GM12878 (cell line): Measurements from ENCODE around the gene BRSK2. TPM values are rescaled to one million over a fixed set of nuclear protein-coding genes. Genes with fewer than 3 reads are reported as not detected.

Experiments used
- ATAC-seq: fragments of 200-7000 bp; cut with Tn5 transposase; 3 replicates; pipeline ENCODE4 v1.9.1; 2020; ENCODE audit warnings: mild to moderate bottlenecking, moderate library complexity
- BruUV-seq: library from RNA; stranded (reverse); fragments of 400-500 nt; replicated peaks from 2 replicates; lab custom pipeline; 2021; lab: Mats Ljungman, UMichigan
- CTCF ChIA-PET: fragments of 300-600 bp; sonication (Branson Sonifier 250); formaldehyde crosslinking; extraction: SDS; loops from one replicate; lab custom pipeline; 2021; ENCODE audit warnings: inconsistent platforms; lab: Yijun Ruan, JAX
- POLR2A ChIA-PET: fragments of 350-600 bp; formaldehyde crosslinking; extraction: SDS; loops from one replicate; lab custom pipeline; 2021; ENCODE audit warnings: inconsistent platforms; lab: Charles Lee
- RAD21 ChIA-PET: fragments of 300-600 bp; sonication (Branson Sonifier 250); formaldehyde crosslinking; loops from one replicate; lab custom pipeline; 2023; ENCODE audit warnings: antibody characterized with exemption; ENCODE audit not compliant: unreplicated experiment; lab: Charles Lee
- SMC1A ChIA-PET: fragments of 300-600 bp; sonication (Branson Sonifier 250); formaldehyde crosslinking; loops from one replicate; lab custom pipeline; 2023; ENCODE audit not compliant: unreplicated experiment, uncharacterized antibody; lab: Charles Lee
- DNase-seq: peaks from one replicate; pipeline ENCODE4 v3.0.0-alpha.2; 2011; ENCODE audit warnings: low read depth, low spot score
- FAIRE-seq: peaks from 3 replicates; lab custom pipeline; 2011; peaks lifted over from hg19 to GRCh38; lab: Jason Lieb, UNC
- H2AFZ ChIP-seq: 2 replicates; pipeline ENCODE4 v1.6.0; 2011; ENCODE audit warnings: low read depth, low read length, control low read depth; ENCODE audit not compliant: control insufficient read depth
- H3K27ac ChIP-seq: 2 replicates; pipeline ENCODE4 v1.5.1; 2011; ENCODE audit warnings: control low read depth; ENCODE audit not compliant: control insufficient read depth, insufficient read depth
- H3K27me3 ChIP-seq, 2 experiments: replicated peaks in 1 of 2; 2 replicates each; pipeline versions ENCODE4 v1.6.0 to v1.6.1; 2011; ENCODE audit warnings: low read length in 1 of 2; ENCODE audit not compliant: control insufficient read depth in 2 of 2, insufficient read depth in 2 of 2
- H3K36me3 ChIP-seq, 2 experiments: 2 replicates each; pipeline ENCODE4 v1.5.1; 2011; ENCODE audit warnings: low read length in 1 of 2; ENCODE audit not compliant: control insufficient read depth in 2 of 2, insufficient read depth in 2 of 2
- H3K4me1 ChIP-seq: 2 replicates; pipeline ENCODE4 v1.6.1; 2011; ENCODE audit warnings: mild to moderate bottlenecking, low read length, moderate library complexity, mixed read lengths; ENCODE audit not compliant: control insufficient read depth, insufficient read depth
- H3K4me2 ChIP-seq: 2 replicates; pipeline ENCODE4 v1.6.0; 2011; ENCODE audit warnings: control low read depth; ENCODE audit not compliant: control insufficient read depth, insufficient read depth
- H3K4me3 ChIP-seq: fragments of 200-600 bp; sonication (generic); 2 replicates; pipeline ENCODE4 v1.5.1; 2016
- H3K79me2 ChIP-seq: 2 replicates; pipeline ENCODE4 v1.6.0; 2011; ENCODE audit warnings: low read length; ENCODE audit not compliant: control insufficient read depth, insufficient read depth
- H3K9ac ChIP-seq: 2 replicates; pipeline ENCODE4 v1.8.0; 2011; ENCODE audit warnings: low read length, control low read depth, mixed read lengths; ENCODE audit not compliant: control insufficient read depth, insufficient read depth
- H3K9me3 ChIP-seq: replicated peaks from 3 replicates; pipeline ENCODE4 v1.5.1; 2011; ENCODE audit warnings: mild to moderate bottlenecking, low read length; ENCODE audit not compliant: control insufficient read depth, insufficient read depth
- H4K20me1 ChIP-seq: 2 replicates; pipeline ENCODE4 v1.6.0; 2011; ENCODE audit not compliant: control insufficient read depth, insufficient read depth
- E2F8 ChIP-seq: fragments of 450-650 bp; IDR thresholded peaks from 2 replicates; pipeline ENCODE4 v1.6.1; 2018; ENCODE audit warnings: mild to moderate bottlenecking, low read depth, moderate library complexity; ENCODE audit not compliant: partially characterized antibody
- EED ChIP-seq: sonication (generic); IDR thresholded peaks from 2 replicates; pipeline ENCODE4 v1.6.1; 2016; ENCODE audit warnings: antibody characterized with exemption, low read depth
- EP300 ChIP-seq, 2 experiments: fragments of 150-350 bp in 1 of 2; IDR thresholded peaks; 2 replicates each; pipeline ENCODE4 v1.6.1; 2011 to 2012; ENCODE audit warnings: low read depth in 2 of 2, low read length in 2 of 2, borderline replicate concordance in 1 of 2, improper control_type of control experiment in 1 of 2, inconsistent platforms in 1 of 2; ENCODE audit not compliant: control insufficient read depth in 1 of 2
- ESRRA ChIP-seq: IDR thresholded peaks from 2 replicates; pipeline ENCODE4 v1.6.1; 2012; ENCODE audit warnings: mild to moderate bottlenecking, low read length, improper control_type of control experiment
- EZH2 ChIP-seq: IDR thresholded peaks from 2 replicates; pipeline ENCODE4 v1.6.1; 2012; ENCODE audit warnings: low read depth, mild to moderate bottlenecking, control low read depth, inconsistent platforms, low read length, borderline replicate concordance; ENCODE audit not compliant: control insufficient read depth
- FOXM1 ChIP-seq: IDR thresholded peaks from 2 replicates; pipeline ENCODE4 v1.6.1; 2012; ENCODE audit warnings: low read depth, mild to moderate bottlenecking, inconsistent platforms, low read length, moderate library complexity
- LARP7 ChIP-seq: fragments of 450-650 bp; IDR thresholded peaks from 2 replicates; pipeline ENCODE4 v1.6.1; 2017; ENCODE audit warnings: mild to moderate bottlenecking
- NKRF ChIP-seq: fragments of 450-650 bp; conservative IDR thresholded peaks from 2 replicates; pipeline ENCODE4 v1.6.1; 2017; ENCODE audit warnings: mild to moderate bottlenecking, moderate library complexity
- NR2C2 ChIP-seq: IDR thresholded peaks from 2 replicates; pipeline ENCODE4 v1.6.1; 2011; ENCODE audit warnings: borderline replicate concordance, low read depth; ENCODE audit not compliant: control insufficient read depth, insufficient read length
- PML ChIP-seq: IDR thresholded peaks from 2 replicates; pipeline ENCODE4 v1.6.1; 2012; ENCODE audit warnings: low read length, inconsistent platforms
- POLR2AphosphoS2 ChIP-seq: IDR thresholded peaks from 2 replicates; pipeline ENCODE4 v1.6.1; 2011; ENCODE audit warnings: low read depth, mild to moderate bottlenecking, low read length, improper control_type of control experiment, moderate library complexity
- RAD51 ChIP-seq: fragments of 450-650 bp; IDR thresholded peaks from 2 replicates; pipeline ENCODE4 v1.6.1; 2016; ENCODE audit warnings: moderate library complexity, mild to moderate bottlenecking, inconsistent platforms
- RFX5 ChIP-seq: IDR thresholded peaks from 2 replicates; pipeline ENCODE4 v1.6.1; 2011; ENCODE audit warnings: low read depth, low read length, improper control_type of control experiment
- RUNX3 ChIP-seq: IDR thresholded peaks from 2 replicates; pipeline ENCODE4 v1.6.1; 2012; ENCODE audit warnings: low read length, inconsistent platforms
- SMAD1 ChIP-seq: fragments of 450-650 bp; IDR thresholded peaks from 2 replicates; pipeline ENCODE4 v1.6.1; 2018; ENCODE audit warnings: mild to moderate bottlenecking, low read depth; ENCODE audit not compliant: partially characterized antibody
- SPI1 ChIP-seq: IDR thresholded peaks from 2 replicates; pipeline ENCODE4 v1.6.1; 2011; ENCODE audit warnings: low read depth, mild to moderate bottlenecking, low read length, moderate library complexity, borderline replicate concordance; ENCODE audit not compliant: insufficient read depth
- SUZ12 ChIP-seq: fragments of 200-600 bp; sonication (generic); IDR thresholded peaks from one replicate; pipeline ENCODE4 v1.6.1; 2018; ENCODE audit warnings: antibody characterized with exemption, mild to moderate bottlenecking; ENCODE audit not compliant: unreplicated experiment
- TBL1XR1 ChIP-seq: IDR thresholded peaks from 2 replicates; pipeline ENCODE4 v1.6.1; 2012; ENCODE audit warnings: low read depth, low read length, improper control_type of control experiment
- YBX1 ChIP-seq: fragments of 450-650 bp; IDR thresholded peaks from 2 replicates; pipeline ENCODE4 v1.6.1; 2016; ENCODE audit warnings: antibody characterized with exemption
- YY1 ChIP-seq: IDR thresholded peaks from 2 replicates; pipeline ENCODE4 v1.6.1; 2011; ENCODE audit warnings: low read depth, mild to moderate bottlenecking, low read length
- ZBED1 ChIP-seq: IDR thresholded peaks from 2 replicates; pipeline ENCODE4 v1.6.1; 2016; ENCODE audit warnings: borderline replicate concordance
- WGBS: methylation state at CpG from one replicate; pipeline ENCODE4 v1.1.6; 2016; ENCODE audit warnings: low lambda C conversion rate; ENCODE audit not compliant: insufficient replicate concordance, insufficient coverage; ENCODE audit errors: missing lambda C conversion rate; 5-methylcytosine and 5-hydroxymethylcytosine counted together
- in situ Hi-C: fragments of 300-500 bp; cut with MboI; formaldehyde crosslinking; loops from 9 replicates; pipeline ENCODE4 v1.14.3; 2018; ENCODE audit warnings: mixed read lengths
- intact Hi-C: fragments of 100-400 bp; cut with micrococcal nuclease; formaldehyde crosslinking; loops from one replicate; pipeline ENCODE4 v1.14.2; 2022; ENCODE audit not compliant: unreplicated experiment
- polyA plus RNA-seq, 11 experiments: library from polyadenylated mRNA; depleted of rRNA in 4 of 11; unstranded in 6 of 11; stranded (reverse) in 5 of 11; fragments of >200 nt; fragmentation: Nextera tagmentation in 4 of 11; fragmentation: Illumina TruSeq in 1 of 11; extraction: Ambion mirVana in 4 of 11; extraction: Trizol in 1 of 11; gene quantifications; 1 replicate in 1 of 11; 2 replicates in 10 of 11; pipeline versions ENCODE4 v1.2.1 to v1.2.3, GENCODE V29; 2011 to 2016; ENCODE audit warnings: inconsistent platforms in 2 of 11, missing spikeins in 2 of 11, low read depth in 1 of 11
- total RNA-seq, 4 experiments: library from RNA; depleted of rRNA in 3 of 4; stranded (reverse); fragments of >200 nt in 3 of 4; fragmentation: Illumina TruSeq in 1 of 4; extraction: Trizol in 1 of 4; gene quantifications; 2 replicates each; pipeline versions ENCODE4 v1.2.1 to v1.2.3, GENCODE V29; 2013 to 2021

Gene BRSK2
- total and polyA plus RNA-seq, 10 of the 15 experiments (the other 5 are each of a cell fraction or from before 2014, with no cell fraction given): 0.13 TPM; not detected in 9

GRCh38 chr11:1356478-1356960 lies 33.2 kb upstream of the BRSK2 start (continued):
- TF ChIP-seq EP300 (IDR thresholded peaks at IDR 0.05; ENCODE audit: borderline replicate concordance in 1 of 2, control insufficient read depth in 1 of 2, low read depth in 2 of 2, low read length in 2 of 2) (no peak), TBL1XR1 (no peak)

GRCh38 chr11:1358286-1358685 lies 31.4 kb upstream of the BRSK2 start:
- in situ Hi-C loops: no loop called here
- no peak overlapping the region for H3K4me3 ChIP-seq
- H3K27me3 ChIP-seq: no peaks in the 10 kb centered on the region
- no TSS peak for BruUV-seq
- no peaks in the 10 kb centered on the region for H3K36me3 ChIP-seq
- no peak for ATAC-seq
- no peaks in the 10 kb centered on the region for H3K4me1 ChIP-seq
- no peak overlapping the region for H2AFZ ChIP-seq
- H3K9me3 ChIP-seq: no peaks in the 10 kb centered on the region
- SMC1A ChIA-PET: no interaction called here
- H3K4me2 ChIP-seq: no peak overlapping the region
- no peak overlapping the region for H3K27ac ChIP-seq
- H3K9ac ChIP-seq: no peak overlapping the region
- DNase-seq: no peak
- no peaks in the 10 kb centered on the region for H3K79me2 ChIP-seq
- no peak for FAIRE-seq
- H4K20me1 ChIP-seq: no peaks in the 10 kb centered on the region
- CTCF ChIA-PET: no interaction called here
- RAD21 ChIA-PET: no interaction called here
- 53% methylated on average over 9 of the region's 16 CpGs for WGBS
- POLR2A ChIA-PET: no interaction called here
- intact Hi-C loops: no loop called here
- TF ChIP-seq PML (no peak), ZBED1 (no peak), RFX5 (no peak), RAD51 (no peak), E2F8 (no peak), YBX1 (no peak), RUNX3 (no peak), EZH2 (no peak), SUZ12 (no peak), ESRRA (no peak), NR2C2 (no peak), NKRF (no peak), SMAD1 (no peak), EED (no peak), YY1 (no peak), LARP7 (no peak), SPI1 (no peak), FOXM1 (no peak), POLR2AphosphoS2 (no peak)
